A172 (cell line): ENCODE measurements around the gene ASIC4. TPM values are rescaled to one million over a fixed set of nuclear protein-coding genes. Genes with fewer than 3 reads are reported as not detected.

Experiments used
- DNase-seq: peaks from one replicate; pipeline ENCODE4 v3.0.0-alpha.2; 2015; ENCODE audit warnings: low spot score
- total RNA-seq: library from RNA; depleted of rRNA; stranded (reverse); fragments of >200 nt; shearing (Covaris generic); gene quantifications from 2 replicates; pipeline ENCODE4 v1.2.3, GENCODE V29; 2014

ASIC4 gene
- total RNA-seq, 1 experiment from 2014 or later = 0.43 TPM

DNA sequence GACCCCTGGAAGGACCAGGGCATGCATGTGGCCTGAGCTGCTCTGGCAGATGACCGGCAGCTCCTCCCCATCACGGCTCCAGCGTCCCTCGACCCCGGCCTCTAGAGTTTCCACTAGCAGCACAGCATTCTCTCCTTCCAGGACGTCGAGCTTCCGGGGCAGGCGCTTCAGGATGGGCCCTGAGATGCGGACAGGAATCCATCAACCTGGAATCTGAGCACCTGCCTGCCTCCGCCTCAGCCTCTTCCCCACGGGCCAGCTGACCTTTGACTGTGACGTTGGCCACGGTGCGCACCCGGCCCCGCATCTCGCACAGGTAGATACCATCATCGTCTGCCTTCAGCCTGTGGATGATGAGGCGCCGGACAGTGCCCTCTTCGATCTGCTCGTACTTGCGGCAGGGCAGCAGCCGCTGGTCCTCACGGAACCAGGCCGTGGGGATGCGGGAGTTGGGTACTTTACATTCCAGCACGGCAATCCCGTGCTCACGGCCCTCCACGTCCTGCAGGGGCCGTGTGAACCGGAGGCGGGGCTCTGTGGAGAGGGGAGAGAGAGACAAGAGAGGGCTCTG lies 53.6 kb downstream of the ASIC4 start:
- no peak for DNase-seq

- no peak for DNase-seq
These were observed 54.8 kb downstream of the ASIC4 start for GRCh38 chr2:219569041-219569440.

GRCh38 chr2:219569635-219570034 lies 55.4 kb downstream of the ASIC4 start:
- no peak for DNase-seq

GRCh38 chr2:219570194-219570923 lies 56.1 kb downstream of the ASIC4 start:
- DNase-seq = no peak

GRCh38 chr2:219570924-219571310 lies 56.6 kb downstream of the ASIC4 start:
- no peak for DNase-seq

DNA sequence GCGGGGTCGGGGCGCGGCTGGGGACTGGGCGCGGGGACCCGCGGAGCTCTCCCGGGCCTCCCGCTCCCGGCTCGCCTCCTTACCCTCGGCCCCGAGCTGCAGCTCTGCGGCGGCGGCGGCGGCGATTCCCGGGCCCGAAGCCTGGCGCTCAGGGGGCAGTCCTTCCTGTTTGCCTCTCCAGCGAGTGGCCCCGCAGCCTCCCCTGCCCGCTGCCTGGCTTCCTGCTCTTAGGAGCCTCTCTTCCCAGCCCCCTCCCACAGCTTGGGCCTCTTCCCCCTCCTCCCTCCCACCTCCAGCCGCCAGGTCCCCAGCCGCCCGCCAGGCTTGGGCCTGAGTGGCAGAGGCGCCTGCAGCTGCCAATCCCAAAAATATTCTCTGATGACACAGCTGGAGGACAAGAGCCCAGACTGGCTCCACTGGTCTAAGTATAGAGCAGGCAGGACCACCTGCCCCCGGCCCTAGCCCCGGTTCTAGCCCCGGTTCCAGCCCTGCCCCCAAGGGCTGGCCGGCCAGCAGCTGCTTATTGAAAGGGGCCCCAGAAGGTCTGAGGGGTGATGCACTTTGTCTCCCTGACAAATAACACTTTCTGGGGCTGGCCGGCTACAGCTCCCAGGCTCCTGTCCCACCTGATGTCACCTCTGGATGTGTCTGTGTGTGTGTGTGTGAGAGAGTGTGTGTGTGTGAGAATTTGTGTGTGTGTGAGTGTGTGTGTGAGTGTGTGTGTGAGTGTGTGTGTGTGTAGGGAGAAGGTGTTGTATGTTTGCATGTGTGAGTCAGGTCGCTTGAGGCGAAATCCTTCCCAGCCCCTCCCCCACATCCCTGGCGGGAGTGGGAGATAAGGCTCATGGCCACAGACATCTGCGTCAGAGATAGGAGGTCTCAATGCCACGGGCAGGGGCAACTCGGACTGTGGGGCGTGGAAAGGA lies 57.3 kb downstream of the ASIC4 start, which contains the start of gene OBSL1:
Gene OBSL1 (minus strand): TSS at position 229 of the 926 bp plus-strand sequence. CDS start 307 bp downstream, outside the sequence.
- peak; percentile 70 for DNase-seq

DNA sequence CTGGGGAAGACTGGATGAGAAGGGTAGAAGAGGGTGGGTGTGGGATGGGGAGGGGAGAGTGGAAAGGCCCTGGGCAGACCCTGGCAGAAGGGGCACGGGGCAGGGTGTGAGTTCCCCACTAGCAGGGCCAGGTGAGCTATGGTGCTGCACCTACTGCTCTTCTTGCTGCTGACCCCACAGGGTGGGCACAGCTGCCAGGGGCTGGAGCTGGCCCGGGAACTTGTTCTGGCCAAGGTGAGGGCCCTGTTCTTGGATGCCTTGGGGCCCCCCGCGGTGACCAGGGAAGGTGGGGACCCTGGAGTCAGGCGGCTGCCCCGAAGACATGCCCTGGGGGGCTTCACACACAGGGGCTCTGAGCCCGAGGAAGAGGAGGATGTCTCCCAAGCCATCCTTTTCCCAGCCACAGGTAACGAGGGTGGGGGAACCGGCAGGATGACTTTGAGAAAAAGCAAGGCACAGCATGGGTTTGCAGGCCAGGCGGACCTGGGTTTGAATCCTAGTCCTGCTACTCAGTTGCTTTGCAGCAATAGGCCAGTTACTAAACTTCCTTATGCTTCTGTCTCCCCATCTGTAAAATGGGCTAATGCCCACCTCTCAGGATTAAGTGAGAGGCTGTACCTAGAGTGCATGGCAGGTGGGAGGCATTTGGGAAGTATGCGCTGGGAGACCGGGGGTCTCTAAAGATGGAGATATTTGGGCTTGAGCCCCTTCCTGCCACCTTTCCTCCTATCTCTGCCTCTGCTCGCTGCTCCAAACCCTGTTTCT lies 58.1 kb downstream of the ASIC4 start, which contains the start of gene INHA:
Gene INHA (plus strand): TSS at position 74 of the 765 bp plus-strand sequence. CDS start 65 bp downstream, at position 139.
- DNase-seq = no peak

DNA sequence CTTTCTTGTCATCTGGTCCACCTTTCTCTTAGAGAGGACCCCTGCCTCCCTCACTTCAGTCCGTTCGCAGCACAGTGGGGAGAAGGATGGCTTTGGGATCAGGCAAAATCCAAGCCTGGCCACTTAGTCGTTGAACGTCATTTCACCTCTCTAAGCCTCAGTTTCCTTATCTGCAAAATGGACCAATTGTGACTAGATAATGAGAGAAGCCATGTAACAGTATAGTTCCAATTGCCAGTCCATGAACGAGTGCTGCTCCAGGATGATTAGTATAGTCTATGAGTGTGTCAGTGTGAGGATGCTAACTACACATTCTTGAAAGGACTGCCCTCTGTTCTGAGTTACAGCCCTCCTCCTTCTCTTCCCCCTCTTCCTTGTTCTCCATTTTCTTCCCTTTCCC lies 58.9 kb downstream of the ASIC4 start:
- DNase-seq = no peak

DNA sequence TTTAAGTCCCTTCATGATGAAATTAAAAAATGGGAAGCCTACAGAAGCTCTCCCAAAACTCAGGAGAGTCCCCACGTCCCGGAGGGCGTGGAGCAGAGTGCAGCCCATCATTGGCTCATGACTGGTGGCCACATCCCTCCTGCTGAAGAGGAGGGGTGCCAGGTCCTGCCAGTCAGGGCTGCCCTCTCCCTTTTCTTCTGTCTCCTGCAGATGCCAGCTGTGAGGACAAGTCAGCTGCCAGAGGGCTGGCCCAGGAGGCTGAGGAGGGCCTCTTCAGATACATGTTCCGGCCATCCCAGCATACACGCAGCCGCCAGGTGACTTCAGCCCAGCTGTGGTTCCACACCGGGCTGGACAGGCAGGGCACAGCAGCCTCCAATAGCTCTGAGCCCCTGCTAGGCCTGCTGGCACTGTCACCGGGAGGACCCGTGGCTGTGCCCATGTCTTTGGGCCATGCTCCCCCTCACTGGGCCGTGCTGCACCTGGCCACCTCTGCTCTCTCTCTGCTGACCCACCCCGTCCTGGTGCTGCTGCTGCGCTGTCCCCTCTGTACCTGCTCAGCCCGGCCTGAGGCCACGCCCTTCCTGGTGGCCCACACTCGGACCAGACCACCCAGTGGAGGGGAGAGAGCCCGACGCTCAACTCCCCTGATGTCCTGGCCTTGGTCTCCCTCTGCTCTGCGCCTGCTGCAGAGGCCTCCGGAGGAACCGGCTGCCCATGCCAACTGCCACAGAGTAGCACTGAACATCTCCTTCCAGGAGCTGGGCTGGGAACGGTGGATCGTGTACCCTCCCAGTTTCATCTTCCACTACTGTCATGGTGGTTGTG lies 60.4 kb downstream of the ASIC4 start:
- DNase-seq = no peak

DNA sequence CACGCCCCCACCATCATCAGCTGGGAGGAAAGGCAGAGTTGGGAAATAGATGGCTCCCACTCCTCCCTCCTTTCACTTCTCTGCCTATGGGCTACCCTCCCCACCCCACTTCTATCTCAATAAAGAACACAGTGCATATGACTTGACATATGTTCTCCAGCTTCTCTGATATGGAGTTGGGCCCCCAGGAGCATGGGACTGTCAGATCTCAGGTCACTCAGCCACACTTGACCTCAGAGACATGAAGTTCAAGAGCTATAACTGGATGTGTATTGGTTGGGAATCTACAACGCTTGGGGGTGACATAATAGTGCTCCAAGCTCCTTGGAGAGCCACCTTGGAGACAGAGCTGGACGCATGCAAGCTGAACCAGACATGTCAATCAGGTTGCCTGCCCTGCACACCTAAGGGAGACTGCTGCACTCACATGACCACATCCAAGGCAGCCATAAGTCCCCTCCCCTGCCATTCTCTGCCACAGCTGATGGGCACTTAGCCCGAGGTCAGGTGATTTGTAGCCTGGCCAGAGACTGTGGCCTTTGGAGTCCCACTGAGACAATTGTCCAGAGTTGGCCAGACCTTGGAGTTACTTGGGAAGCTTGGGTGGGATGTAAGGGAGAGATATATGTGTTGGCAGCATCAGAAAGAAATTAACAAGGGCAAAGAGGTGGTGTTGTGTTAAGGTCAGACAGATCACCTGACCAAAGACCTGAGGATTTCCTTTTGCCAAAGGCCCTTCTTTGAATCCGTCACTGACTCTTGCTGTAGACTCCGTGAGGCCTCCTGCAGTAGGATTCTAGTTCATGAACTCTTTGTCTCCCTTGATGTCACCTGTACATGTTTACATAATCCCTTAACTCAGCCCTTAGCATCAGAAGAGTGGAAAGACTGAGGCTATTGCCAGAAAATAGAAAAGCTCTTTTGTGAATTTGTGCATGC lies 61.6 kb downstream of the ASIC4 start:
- no peak for DNase-seq

DNA sequence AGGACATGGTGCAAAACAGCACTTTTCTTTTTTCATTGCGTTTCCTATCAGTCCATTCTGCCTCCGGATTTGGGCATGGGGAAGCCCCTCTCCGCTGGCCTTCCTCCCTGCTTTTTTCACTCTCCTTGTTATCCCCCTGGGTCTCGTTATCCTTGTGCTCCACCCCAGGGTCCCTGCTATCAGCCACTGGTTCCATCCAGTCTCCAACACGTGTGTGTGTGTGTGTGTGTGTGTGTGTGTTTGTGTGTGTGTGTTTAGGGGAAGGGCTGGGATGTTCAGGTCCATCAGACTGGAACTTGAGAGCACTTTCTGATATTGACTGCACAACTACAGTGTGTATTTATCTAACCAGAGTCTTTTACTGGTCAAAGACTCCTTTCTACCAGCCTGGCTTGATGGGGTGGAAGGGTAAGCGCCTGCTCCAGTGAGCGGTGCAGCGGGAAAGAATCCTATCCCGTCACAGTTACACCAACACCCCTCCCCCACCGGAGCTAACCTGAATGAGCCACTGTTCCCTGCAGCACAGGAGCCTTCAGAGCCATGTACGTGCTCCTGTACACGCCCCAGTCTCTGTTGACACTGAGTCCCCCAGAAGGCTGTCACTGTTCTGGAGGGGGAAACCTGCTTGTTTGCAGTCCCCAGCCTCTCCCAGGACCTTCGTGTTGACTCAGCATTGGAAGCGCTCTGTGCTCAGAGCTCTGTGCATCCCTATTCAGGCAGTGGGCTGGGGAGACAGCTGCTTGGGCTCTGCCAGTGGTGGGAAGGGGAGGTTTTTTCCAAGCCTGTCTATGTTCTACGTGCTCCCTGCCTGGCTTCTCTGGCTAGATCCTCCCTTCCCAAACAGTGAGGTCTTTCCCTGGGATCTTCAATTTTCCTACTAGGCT lies 62.5 kb downstream of the ASIC4 start:
- DNase-seq = no peak

DNA sequence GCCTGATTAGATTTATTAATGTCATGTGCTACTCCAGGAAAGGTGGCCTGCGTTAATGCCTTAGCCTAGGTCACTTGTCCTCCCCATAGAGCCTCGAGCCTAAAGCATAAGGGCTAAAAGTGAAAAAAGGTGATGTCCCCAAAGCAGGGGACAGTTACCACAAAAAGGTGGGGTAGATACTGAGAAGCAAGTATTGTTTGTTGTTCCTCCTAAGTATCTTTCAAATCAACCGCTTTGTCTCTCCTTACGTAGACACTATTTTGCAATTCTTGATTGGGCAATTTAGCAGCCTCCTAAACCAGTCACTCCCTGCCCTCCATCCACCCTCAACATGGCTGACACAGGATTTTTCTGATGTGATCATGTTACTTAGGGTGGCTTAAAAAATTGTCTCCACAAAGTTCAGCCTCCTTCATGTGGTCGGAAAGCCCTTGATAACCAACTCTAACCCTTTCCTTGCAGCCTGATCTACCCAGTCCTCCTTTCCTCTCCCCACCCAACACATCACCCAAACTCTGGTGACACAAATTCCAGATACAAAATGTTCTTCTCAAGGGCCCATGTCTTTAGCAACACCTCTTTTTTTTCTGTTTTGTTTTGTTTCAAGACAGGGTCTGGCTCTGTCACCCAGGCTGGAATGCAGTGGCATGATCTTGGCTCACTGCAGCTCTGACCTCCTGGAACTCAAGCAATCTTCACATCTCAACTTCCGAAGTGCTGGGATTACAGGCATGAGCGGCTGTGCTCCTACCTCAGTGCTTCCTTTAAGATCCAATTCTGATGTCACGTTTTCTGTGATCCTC lies 64.7 kb downstream of the ASIC4 start:
- no peak for DNase-seq

DNA sequence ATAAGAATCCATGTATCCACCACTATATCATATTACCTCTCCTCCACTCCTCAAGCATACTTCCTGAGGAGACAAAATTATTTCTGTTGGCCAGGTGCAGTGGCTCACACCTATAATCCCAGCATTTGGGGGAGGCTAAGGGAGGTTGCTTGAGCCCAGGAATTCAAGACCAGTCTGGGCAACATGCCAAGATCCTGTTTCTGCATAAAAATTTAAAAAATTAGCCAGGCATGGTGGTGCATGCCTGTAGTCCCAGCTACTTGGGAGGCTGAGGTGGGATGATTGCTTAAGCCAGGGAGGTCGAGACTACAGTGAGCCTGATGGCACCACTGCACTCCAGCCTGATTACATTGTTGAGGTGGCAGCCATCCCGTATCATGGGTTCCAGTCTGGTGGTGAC lies 67.1 kb downstream of the ASIC4 start:
- no peak for DNase-seq
